ENCODE results near the gene BRD1. TPM values are rescaled to one million over a fixed set of nuclear protein-coding genes. Genes with fewer than 3 reads are reported as not detected.
A peak's percentile ranks its signal among the peaks of the same experiment; 100 is the strongest.

The BRD1 gene
- total and polyA plus RNA-seq, 3 experiments from 2014 or later = 4.9 to 35.1 (median 32.9) TPM

DNA sequence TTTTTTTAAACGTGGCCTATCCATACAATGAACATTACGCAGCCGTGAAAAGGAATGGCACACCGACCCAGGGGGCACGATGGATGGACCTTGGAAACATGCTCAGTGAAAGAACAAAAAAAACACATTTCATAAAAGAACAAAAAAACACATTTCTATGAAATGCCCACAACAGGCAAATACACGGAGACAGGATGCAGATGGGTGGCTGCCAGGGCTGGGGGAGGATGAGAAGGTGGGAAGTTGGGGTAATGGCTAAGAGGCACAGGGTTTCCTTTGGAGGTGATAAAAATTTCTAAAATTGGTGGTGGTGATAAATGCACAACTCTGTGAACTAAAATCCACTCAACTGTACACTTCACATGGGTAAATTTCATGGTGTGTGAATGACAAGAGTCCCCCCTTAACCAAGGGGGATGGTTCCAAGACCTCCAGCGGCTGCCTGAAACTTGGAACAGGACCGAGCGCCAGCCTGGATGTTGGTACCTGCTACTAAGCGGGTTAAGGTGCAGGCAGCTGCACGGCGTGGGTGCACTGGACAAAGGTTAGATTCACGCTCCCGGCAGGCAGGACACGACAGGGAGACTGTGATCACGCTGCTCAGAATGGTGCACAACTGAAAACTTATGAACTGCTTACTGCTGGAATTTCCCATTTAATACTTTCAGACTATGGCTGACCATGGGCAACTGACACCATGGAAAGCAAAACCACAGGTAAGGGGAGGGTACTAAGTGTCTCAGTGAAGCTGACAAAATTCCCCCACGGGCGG, 16.5 kb downstream of the BRD1 start:
- Mint-ChIP-seq H3K4me3 (peak overlapping the region in 4 of 7 donors; percentile 4 to 58 (median 30)), H3K36me3 (peaks cover 3 to 55% (median 3%) of the 10 kb centered on the region in 3 donors), H3K9me3 (no peaks in the 10 kb centered on the region), H3K27me3 (no peaks in the 10 kb centered on the region), H3K4me1 (peaks cover 78 to 90% (median 86%) of the 10 kb centered on the region in 3 donors), H3K27ac (peak overlapping the region in 6 of 8 donors; percentile 25 to 95 (median 50))
- ChIA-PET CTCF (interaction anchor here (1.1 kb wide), 1 partner anchor 11 kb away, joined by 4 read pairs; no protein-coding TSS in a partner anchor), POLR2A (no interaction called here)
- DNase-seq = no peak
- Histone ChIP-seq H3K4me3 (ENCODE audit: low read length) (no peak overlapping the region), H3K27ac (ENCODE audit: low read depth, low read length) (no peak overlapping the region), H3K36me3 (ENCODE audit: insufficient read depth, low read length) (no peaks in the 10 kb centered on the region), H3K9me3 (ENCODE audit: low read length) (no peaks in the 10 kb centered on the region), H3K4me1 (ENCODE audit: insufficient read depth, low read length) (peaks cover 60% of the 10 kb centered on the region), H3K27me3 (ENCODE audit: insufficient read depth, low read length, poor library complexity, severe bottlenecking) (no peaks in the 10 kb centered on the region)

- H3K4me1 ChIP-seq (ENCODE audit: insufficient read depth, low read length) = peaks cover 65% of the 10 kb centered on the region
- ChIA-PET CTCF (no interaction called here), POLR2A (no interaction called here)
- DNase-seq = no peak
- no peaks in the 10 kb centered on the region for H3K9me3 ChIP-seq (ENCODE audit: low read length)
- H3K36me3 Mint-ChIP-seq = peaks cover 3 to 50% (median 3%) of the 10 kb centered on the region in 3 donors
- peak overlapping the region in 7 of 8 donors; percentile 25 to 95 (median 46) for H3K27ac Mint-ChIP-seq
- no peaks in the 10 kb centered on the region for H3K27me3 ChIP-seq (ENCODE audit: insufficient read depth, low read length, poor library complexity, severe bottlenecking)
- H3K4me1 Mint-ChIP-seq = peaks cover 74 to 87% (median 83%) of the 10 kb centered on the region in 3 donors
- no peak overlapping the region for H3K4me3 ChIP-seq (ENCODE audit: low read length)
- H3K27me3 Mint-ChIP-seq = no peaks in the 10 kb centered on the region
- no peak overlapping the region for H3K27ac ChIP-seq (ENCODE audit: low read depth, low read length)
- H3K9me3 Mint-ChIP-seq = no peaks in the 10 kb centered on the region
- peak overlapping the region in 4 of 7 donors; percentile 4 to 58 (median 25) for H3K4me3 Mint-ChIP-seq
- H3K36me3 ChIP-seq (ENCODE audit: insufficient read depth, low read length) = no peaks in the 10 kb centered on the region
These were observed 17.2 kb downstream of the BRD1 start for GRCh38 chr22:49810363-49811019.

DNA sequence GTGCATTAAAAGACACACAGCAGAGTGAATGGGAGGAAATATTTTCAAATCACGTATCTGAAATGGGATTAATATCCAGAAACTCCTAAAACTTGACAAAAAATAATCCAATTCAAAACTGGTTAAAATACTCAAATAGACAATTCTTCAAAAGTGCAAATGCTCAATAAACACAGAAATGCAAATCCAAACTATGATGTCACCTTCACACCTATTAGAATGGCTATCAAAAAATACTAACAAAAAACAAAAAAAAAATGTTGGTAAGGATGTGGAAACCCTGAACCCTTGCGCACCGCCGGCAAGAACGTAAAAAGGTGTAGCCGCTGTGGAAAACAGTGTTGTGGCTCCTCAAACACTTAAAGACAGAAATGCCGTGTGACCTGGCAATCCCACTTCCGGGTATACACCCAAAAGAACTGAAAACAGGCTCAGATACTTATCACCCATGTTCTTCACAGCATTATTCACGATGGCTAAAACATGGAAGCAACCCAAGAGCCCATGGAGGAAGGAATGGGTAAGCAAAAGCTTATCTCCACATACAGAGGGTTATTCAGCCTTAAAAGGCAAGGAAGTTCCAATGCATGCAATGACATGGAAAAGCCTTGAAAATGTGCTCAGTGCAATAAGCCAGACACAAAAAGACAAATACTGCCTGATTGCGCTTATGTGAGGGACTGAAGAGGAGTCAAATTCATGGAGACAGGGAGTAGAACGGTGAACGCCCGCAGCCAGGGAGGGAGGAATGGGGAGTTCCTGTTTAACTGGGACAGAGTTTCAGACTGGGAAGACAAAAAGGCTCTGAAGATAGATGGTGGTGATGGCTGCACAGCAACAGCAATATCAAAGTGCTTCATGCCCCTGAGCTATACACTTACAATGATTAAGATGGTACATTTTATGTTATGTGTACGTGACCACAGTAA, 19.6 kb downstream of the BRD1 start:
- H3K36me3 Mint-ChIP-seq = peaks cover 3 to 52% (median 6%) of the 10 kb centered on the region in 3 donors

GRCh38 chr22:49807129-49807528, 20.5 kb downstream of the BRD1 start:
- H3K36me3 ChIP-seq (ENCODE audit: insufficient read depth, low read length) = peaks cover 11% of the 10 kb centered on the region
- H3K4me3 ChIP-seq (ENCODE audit: low read length) = no peak overlapping the region
- ChIA-PET CTCF (no interaction called here), POLR2A (no interaction called here)
- H3K27ac Mint-ChIP-seq = peak overlapping the region in 7 of 8 donors; percentile 76 to 90 (median 81)
- no peaks in the 10 kb centered on the region for H3K27me3 Mint-ChIP-seq
- H3K4me1 ChIP-seq (ENCODE audit: insufficient read depth, low read length) = peaks cover 64% of the 10 kb centered on the region
- peaks cover 3 to 51% (median 6%) of the 10 kb centered on the region in 3 donors for H3K36me3 Mint-ChIP-seq
- no peaks in the 10 kb centered on the region for H3K27me3 ChIP-seq (ENCODE audit: insufficient read depth, low read length, poor library complexity, severe bottlenecking)
- H3K27ac ChIP-seq (ENCODE audit: low read depth, low read length) = peak overlapping the region; percentile 35
- no peaks in the 10 kb centered on the region for H3K9me3 ChIP-seq (ENCODE audit: low read length)
- DNase-seq = no peak
- peaks cover 67 to 88% (median 80%) of the 10 kb centered on the region in 3 donors for H3K4me1 Mint-ChIP-seq
- peak overlapping the region in 5 of 7 donors; percentile 48 to 66 (median 62) for H3K4me3 Mint-ChIP-seq
- H3K9me3 Mint-ChIP-seq = no peaks in the 10 kb centered on the region

More for the DNA sequence above, 19.6 kb downstream of the BRD1 start:
- Mint-ChIP-seq H3K4me3 (peak overlapping the region; percentile 17 to 66 (median 49)), H3K27ac (peak overlapping the region; percentile 66 to 90 (median 78)), H3K4me1 (peaks cover 69 to 91% (median 82%) of the 10 kb centered on the region in 3 donors), H3K27me3 (no peaks in the 10 kb centered on the region), H3K9me3 (no peaks in the 10 kb centered on the region)
- Histone ChIP-seq H3K4me1 (ENCODE audit: insufficient read depth, low read length) (peaks cover 64% of the 10 kb centered on the region), H3K4me3 (ENCODE audit: low read length) (no peak overlapping the region), H3K27me3 (ENCODE audit: insufficient read depth, low read length, poor library complexity, severe bottlenecking) (no peaks in the 10 kb centered on the region), H3K9me3 (ENCODE audit: low read length) (no peaks in the 10 kb centered on the region), H3K36me3 (ENCODE audit: insufficient read depth, low read length) (peaks cover 7% of the 10 kb centered on the region), H3K27ac (ENCODE audit: low read depth, low read length) (peak overlapping the region; percentile 35)
- CTCF ChIA-PET = no interaction called here
- peak in 4 of 5 donors; percentile 28 to 72 (median 68) for DNase-seq
- POLR2A ChIA-PET = interaction anchor here (0.8 kb wide), 1 partner anchor 9 kb away, joined by 3 read pairs; no protein-coding TSS in a partner anchor

GRCh38 chr22:49803737-49804375, 23.8 kb downstream of the BRD1 start:
- no peak overlapping the region for H3K27ac ChIP-seq (ENCODE audit: low read depth, low read length)
- ChIA-PET POLR2A (no interaction called here), CTCF (no interaction called here)
- peaks cover 39% of the 10 kb centered on the region for H3K4me1 ChIP-seq (ENCODE audit: insufficient read depth, low read length)
- no peak for DNase-seq
- H3K27me3 Mint-ChIP-seq = peaks cover 0 to 3% of the 10 kb centered on the region in 2 donors
- H3K4me1 Mint-ChIP-seq = peaks cover 52 to 82% (median 65%) of the 10 kb centered on the region in 3 donors
- H3K36me3 Mint-ChIP-seq = peaks cover 3 to 63% (median 6%) of the 10 kb centered on the region in 3 donors
- peak overlapping the region in 2 of 8 donors; percentile 63 to 66 for H3K27ac Mint-ChIP-seq
- no peak overlapping the region for H3K4me3 ChIP-seq (ENCODE audit: low read length)
- H3K9me3 Mint-ChIP-seq = no peaks in the 10 kb centered on the region
- no peaks in the 10 kb centered on the region for H3K27me3 ChIP-seq (ENCODE audit: insufficient read depth, low read length, poor library complexity, severe bottlenecking)
- no peaks in the 10 kb centered on the region for H3K9me3 ChIP-seq (ENCODE audit: low read length)
- H3K4me3 Mint-ChIP-seq = peak overlapping the region in 2 of 7 donors; percentile 40 to 45
- H3K36me3 ChIP-seq (ENCODE audit: insufficient read depth, low read length) = peaks cover 11% of the 10 kb centered on the region

DNA sequence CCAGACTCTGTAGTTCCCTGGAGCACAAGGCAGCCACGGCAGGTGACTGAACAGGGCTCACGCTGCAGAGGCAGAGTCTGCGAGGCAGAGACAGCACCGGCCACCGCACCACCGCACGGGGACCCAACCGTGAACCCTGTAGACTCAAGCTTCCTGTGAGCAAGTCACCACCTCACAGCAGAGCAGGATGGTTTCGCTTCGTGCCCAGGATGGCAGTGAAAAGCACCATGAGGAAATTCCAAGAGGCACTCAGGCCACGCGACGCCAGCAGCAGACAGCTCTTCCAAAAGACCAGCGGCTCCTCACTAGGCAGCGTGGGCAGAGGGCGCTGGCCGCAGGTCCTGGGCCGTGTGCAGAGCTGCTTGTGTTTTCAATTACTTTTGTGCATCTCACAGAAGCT, 24.5 kb downstream of the BRD1 start:
- ChIA-PET POLR2A (no interaction called here), CTCF (no interaction called here)
- Histone ChIP-seq H3K4me3 (ENCODE audit: low read length) (no peak overlapping the region), H3K4me1 (ENCODE audit: insufficient read depth, low read length) (peaks cover 32% of the 10 kb centered on the region), H3K9me3 (ENCODE audit: low read length) (no peaks in the 10 kb centered on the region), H3K27me3 (ENCODE audit: insufficient read depth, low read length, poor library complexity, severe bottlenecking) (no peaks in the 10 kb centered on the region), H3K27ac (ENCODE audit: low read depth, low read length) (no peak overlapping the region), H3K36me3 (ENCODE audit: insufficient read depth, low read length) (peaks cover 12% of the 10 kb centered on the region)
- peaks cover 0 to 3% of the 10 kb centered on the region in 2 donors for H3K27me3 Mint-ChIP-seq
- peaks cover 46 to 75% (median 58%) of the 10 kb centered on the region in 3 donors for H3K4me1 Mint-ChIP-seq
- DNase-seq = no peak
- peaks cover under 1 to 67% (median 6%) of the 10 kb centered on the region in 3 donors for H3K36me3 Mint-ChIP-seq
- H3K27ac Mint-ChIP-seq = peak overlapping the region in 4 of 8 donors; percentile 57 to 73 (median 64)
- peak overlapping the region in 1 of 7 donors; percentile 40 for H3K4me3 Mint-ChIP-seq
- no peaks in the 10 kb centered on the region for H3K9me3 Mint-ChIP-seq

GRCh38 chr22:49801391-49802060, 26.1 kb downstream of the BRD1 start:
- H3K4me1 ChIP-seq (ENCODE audit: insufficient read depth, low read length) = peaks cover 16% of the 10 kb centered on the region
- H3K27ac Mint-ChIP-seq = peak overlapping the region in 3 of 8 donors; percentile 32 to 70 (median 35)
- POLR2A ChIA-PET = no interaction called here

More at GRCh38 chr22:49801391-49802060, 26.1 kb downstream of the BRD1 start:
- no peak overlapping the region for H3K27ac ChIP-seq (ENCODE audit: low read depth, low read length)
- DNase-seq = no peak
- H3K9me3 Mint-ChIP-seq = no peaks in the 10 kb centered on the region
- peaks cover 32 to 63% (median 43%) of the 10 kb centered on the region in 3 donors for H3K4me1 Mint-ChIP-seq
- no peaks in the 10 kb centered on the region for H3K9me3 ChIP-seq (ENCODE audit: low read length)
- no peak overlapping the region for H3K4me3 ChIP-seq (ENCODE audit: low read length)
- peak overlapping the region in 1 of 7 donors; percentile 62 for H3K4me3 Mint-ChIP-seq
- CTCF ChIA-PET = no interaction called here
- H3K36me3 Mint-ChIP-seq = peaks cover 5 to 76% (median 12%) of the 10 kb centered on the region in 3 donors
- H3K27me3 ChIP-seq (ENCODE audit: insufficient read depth, low read length, poor library complexity, severe bottlenecking) = no peaks in the 10 kb centered on the region
- H3K36me3 ChIP-seq (ENCODE audit: insufficient read depth, low read length) = peaks cover 28% of the 10 kb centered on the region
- H3K27me3 Mint-ChIP-seq = peaks cover 0 to 3% of the 10 kb centered on the region in 2 donors
